Measurements from ENCODE around the gene NAP1L5.

NAP1L5 gene

GRCh38 chr4:88732714-88733368 is 35.2 kb upstream of the NAP1L5 start:
- no peak for DNase-seq (ENCODE audit: low spot score in 2 of 2)
- no peaks in the 10 kb centered on the region for H3K4me1 ChIP-seq
- H3K9me3 ChIP-seq, result no peaks in the 10 kb centered on the region
- no peaks in the 10 kb centered on the region for H3K27me3 ChIP-seq (ENCODE audit: low read depth)
- in situ Hi-C loops (cut with MboI; ENCODE audit: low sequenced_read_pairs), result no loop called here
- H3K36me3 ChIP-seq (replicated peaks), result peaks cover 4% of the 10 kb centered on the region; the same call in 1 of the 2 replicates
- H3K4me3 ChIP-seq, result no peak overlapping the region

GRCh38 chr4:88731381-88731780 is 33.8 kb upstream of the NAP1L5 start:
- H3K27me3 ChIP-seq (ENCODE audit: low read depth), result no peaks in the 10 kb centered on the region
- no peaks in the 10 kb centered on the region for H3K9me3 ChIP-seq
- peaks cover 5% of the 10 kb centered on the region; the same call in 1 of the 2 replicates for H3K4me1 ChIP-seq
- no peak overlapping the region for H3K4me3 ChIP-seq
- DNase-seq (ENCODE audit: low spot score in 2 of 2), result no peak
- in situ Hi-C loops (cut with MboI; ENCODE audit: low sequenced_read_pairs), result no loop called here
- peaks cover 5% of the 10 kb centered on the region; the same call in 1 of the 2 replicates for H3K36me3 ChIP-seq (replicated peaks)

- H3K27me3 ChIP-seq (ENCODE audit: low read depth), result no peaks in the 10 kb centered on the region
- peaks cover 5% of the 10 kb centered on the region; the same call in 1 of the 2 replicates for H3K4me1 ChIP-seq
- H3K9me3 ChIP-seq, result no peaks in the 10 kb centered on the region
- in situ Hi-C loops (cut with MboI; ENCODE audit: low sequenced_read_pairs), result no loop called here
- H3K4me3 ChIP-seq, result no peak overlapping the region
- H3K36me3 ChIP-seq (replicated peaks), result peaks cover 5% of the 10 kb centered on the region; the same call in 1 of the 2 replicates
- DNase-seq (ENCODE audit: low spot score in 2 of 2), result no peak
Measured at GRCh38 chr4:88730811-88731210, 33.2 kb upstream of the NAP1L5 start.

- H3K4me3 ChIP-seq, result no peak overlapping the region
- in situ Hi-C loops (cut with MboI; ENCODE audit: low sequenced_read_pairs), result no loop called here
- peaks cover 5% of the 10 kb centered on the region; the same call in 1 of the 2 replicates for H3K36me3 ChIP-seq (replicated peaks)
- no peaks in the 10 kb centered on the region for H3K9me3 ChIP-seq
- no peak for DNase-seq (ENCODE audit: low spot score in 2 of 2)
- H3K27me3 ChIP-seq (ENCODE audit: low read depth), result no peaks in the 10 kb centered on the region
- peaks cover 5% of the 10 kb centered on the region; the same call in 1 of the 2 replicates for H3K4me1 ChIP-seq
Measured at GRCh38 chr4:88729146-88729760, 31.6 kb upstream of the NAP1L5 start.

- in situ Hi-C loops (cut with MboI; ENCODE audit: low sequenced_read_pairs), result no loop called here
- H3K36me3 ChIP-seq (replicated peaks), result peaks cover 5% of the 10 kb centered on the region; the same call in 1 of the 2 replicates
Measured at GRCh38 chr4:88728146-88728545, 30.5 kb upstream of the NAP1L5 start.

GRCh38 chr4:88725986-88726385 is 28.4 kb upstream of the NAP1L5 start:
- H3K4me3 ChIP-seq, result no peak overlapping the region
- H3K36me3 ChIP-seq (replicated peaks), result peaks cover 5% of the 10 kb centered on the region; the same call in 1 of the 2 replicates
- no peaks in the 10 kb centered on the region for H3K27me3 ChIP-seq (ENCODE audit: low read depth)
- no peaks in the 10 kb centered on the region for H3K9me3 ChIP-seq
- no peak for DNase-seq (ENCODE audit: low spot score in 2 of 2)
- peaks cover 5% of the 10 kb centered on the region; the same call in 1 of the 2 replicates for H3K4me1 ChIP-seq
- in situ Hi-C loops (cut with MboI; ENCODE audit: low sequenced_read_pairs), result no loop called here

More at GRCh38 chr4:88728146-88728545, 30.5 kb upstream of the NAP1L5 start:
- DNase-seq (ENCODE audit: low spot score in 2 of 2), result no peak
- H3K4me1 ChIP-seq, result peaks cover 5% of the 10 kb centered on the region; the same call in 1 of the 2 replicates
- no peak overlapping the region for H3K4me3 ChIP-seq
- H3K27me3 ChIP-seq (ENCODE audit: low read depth), result no peaks in the 10 kb centered on the region
- no peaks in the 10 kb centered on the region for H3K9me3 ChIP-seq

GRCh38 chr4:88725143-88725542 is 27.5 kb upstream of the NAP1L5 start:
- Histone ChIP-seq H3K36me3 (replicated peaks) (peaks cover 5% of the 10 kb centered on the region; the same call in 1 of the 2 replicates), H3K4me3 (no peak overlapping the region), H3K9me3 (no peaks in the 10 kb centered on the region), H3K27me3 (ENCODE audit: low read depth) (no peaks in the 10 kb centered on the region), H3K4me1 (peaks cover 5% of the 10 kb centered on the region; the same call in 1 of the 2 replicates)
- no peak for DNase-seq (ENCODE audit: low spot score in 2 of 2)
- in situ Hi-C loops (cut with MboI; ENCODE audit: low sequenced_read_pairs), result no loop called here

GRCh38 chr4:88724406-88724805 is 26.8 kb upstream of the NAP1L5 start:
- Histone ChIP-seq H3K36me3 (replicated peaks) (peaks cover 5% of the 10 kb centered on the region; the same call in 1 of the 2 replicates), H3K4me1 (peaks cover 5% of the 10 kb centered on the region; the same call in 1 of the 2 replicates), H3K9me3 (no peaks in the 10 kb centered on the region), H3K4me3 (no peak overlapping the region), H3K27me3 (ENCODE audit: low read depth) (no peaks in the 10 kb centered on the region)
- no peak for DNase-seq (ENCODE audit: low spot score in 2 of 2)
- in situ Hi-C loops (cut with MboI; ENCODE audit: low sequenced_read_pairs), result no loop called here

- Histone ChIP-seq H3K36me3 (replicated peaks) (peaks cover under 1% of the 10 kb centered on the region; the same call in 1 of the 2 replicates), H3K9me3 (peaks cover 1% of the 10 kb centered on the region; the same call in 1 of the 2 replicates), H3K4me1 (peaks cover 5% of the 10 kb centered on the region; the same call in 1 of the 2 replicates), H3K4me3 (no peak overlapping the region), H3K27me3 (ENCODE audit: low read depth) (no peaks in the 10 kb centered on the region)
- DNase-seq (ENCODE audit: low spot score in 2 of 2), result no peak
- in situ Hi-C loops (cut with MboI; ENCODE audit: low sequenced_read_pairs), result no loop called here
Measured at GRCh38 chr4:88722828-88723227, 25.2 kb upstream of the NAP1L5 start.

- no peak for DNase-seq (ENCODE audit: low spot score in 2 of 2)
- in situ Hi-C loops (cut with MboI; ENCODE audit: low sequenced_read_pairs), result no loop called here
Measured at GRCh38 chr4:88722276-88722780, 24.7 kb upstream of the NAP1L5 start.

GRCh38 chr4:88720451-88721428 is 23.1 kb upstream of the NAP1L5 start:
- Histone ChIP-seq H3K4me1 (no peaks in the 10 kb centered on the region), H3K36me3 (replicated peaks) (no peaks in the 10 kb centered on the region), H3K9me3 (peaks cover 2% of the 10 kb centered on the region; the same call in 1 of the 2 replicates), H3K27me3 (ENCODE audit: low read depth) (no peaks in the 10 kb centered on the region), H3K4me3 (no peak overlapping the region)
- in situ Hi-C loops (cut with MboI; ENCODE audit: low sequenced_read_pairs), result no loop called here
- no peak for DNase-seq (ENCODE audit: low spot score in 2 of 2)

More at GRCh38 chr4:88722276-88722780, 24.7 kb upstream of the NAP1L5 start:
- peaks cover 5% of the 10 kb centered on the region; the same call in 1 of the 2 replicates for H3K4me1 ChIP-seq
- peaks cover 2% of the 10 kb centered on the region; the same call in 1 of the 2 replicates for H3K9me3 ChIP-seq
- no peak overlapping the region for H3K4me3 ChIP-seq
- H3K36me3 ChIP-seq (replicated peaks), result no peaks in the 10 kb centered on the region; the same call in 1 of the 2 replicates
- H3K27me3 ChIP-seq (ENCODE audit: low read depth), result no peaks in the 10 kb centered on the region

GRCh38 chr4:88719381-88719780 is 21.8 kb upstream of the NAP1L5 start:
- in situ Hi-C loops (cut with MboI; ENCODE audit: low sequenced_read_pairs), result no loop called here
- Histone ChIP-seq H3K4me3 (no peak overlapping the region), H3K27me3 (ENCODE audit: low read depth) (no peaks in the 10 kb centered on the region), H3K36me3 (replicated peaks) (no peaks in the 10 kb centered on the region), H3K4me1 (no peaks in the 10 kb centered on the region), H3K9me3 (peaks cover 2% of the 10 kb centered on the region; the same call in 1 of the 2 replicates)
- DNase-seq (ENCODE audit: low spot score in 2 of 2), result no peak

GRCh38 chr4:88718098-88718497 is 20.5 kb upstream of the NAP1L5 start:
- Histone ChIP-seq H3K36me3 (replicated peaks) (no peaks in the 10 kb centered on the region), H3K4me1 (no peaks in the 10 kb centered on the region), H3K9me3 (peaks cover 2% of the 10 kb centered on the region; the same call in 1 of the 2 replicates), H3K4me3 (no peak overlapping the region), H3K27me3 (ENCODE audit: low read depth) (no peaks in the 10 kb centered on the region)
- in situ Hi-C loops (cut with MboI; ENCODE audit: low sequenced_read_pairs), result no loop called here
- DNase-seq (ENCODE audit: low spot score in 2 of 2), result no peak

All from HAP-1 (cell line).